Uterus (tissue), 4 donors: ENCODE data around the gene INSYN2B. TPM values are rescaled to one million over a fixed set of nuclear protein-coding genes. Genes with fewer than 3 reads are reported as not detected.

ENCODE experiments used
- DNase-seq, 2 donors: peaks; one replicate each; pipeline ENCODE4 v3.0.0-alpha.2; 2019 to 2020
- H3K27ac ChIP-seq, 2 donors: fragments of 200-600 bp; sonication (generic); 1 replicate in 1 of 2; 2 replicates in 1 of 2; pipeline ENCODE4 v1.5.1; 2016 to 2018
- H3K27me3 ChIP-seq, 2 donors: fragments of 200-600 bp; sonication (generic); one replicate each; pipeline ENCODE4 v1.5.1; 2018 to 2019; ENCODE audit warnings: control low read depth in 1 of 2
- H3K36me3 ChIP-seq, 2 donors: fragments of 200-600 bp; sonication (generic); one replicate each; pipeline ENCODE4 v1.5.1; 2019; ENCODE audit warnings: control low read depth in 1 of 2
- H3K4me1 ChIP-seq, 2 donors: fragments of 200-600 bp; sonication (generic); one replicate each; pipeline ENCODE4 v1.5.1; 2018 to 2019; ENCODE audit warnings: control low read depth in 1 of 2
- H3K4me3 ChIP-seq, 2 donors: fragments of 200-600 bp; sonication (generic); 1 replicate in 1 of 2; 2 replicates in 1 of 2; pipeline ENCODE4 v1.5.1; 2018 to 2019; ENCODE audit warnings: mild to moderate bottlenecking in 1 of 2
- H3K9me3 ChIP-seq, 2 donors: fragments of 200-600 bp; sonication (generic); one replicate each; pipeline ENCODE4 v1.5.1; 2019; ENCODE audit warnings: control low read depth in 1 of 2
- CTCF ChIP-seq, 4 experiments: fragments of 200-600 bp in 2 of 4; fragments of 450-650 bp in 2 of 4; sonication (generic) in 2 of 4; IDR thresholded peaks; one replicate each; pipeline ENCODE4 v1.5.1; 2016 to 2019; ENCODE audit warnings: antibody characterized with exemption in 4 of 4, mild to moderate bottlenecking in 2 of 4, moderate library complexity in 1 of 4
- POLR2A ChIP-seq, 2 donors: fragments of 450-650 bp; IDR thresholded peaks; one replicate each; pipeline ENCODE4 v1.6.1; 2016; ENCODE audit warnings: antibody characterized with exemption in 2 of 2, mild to moderate bottlenecking in 1 of 2, moderate library complexity in 1 of 2
- intact Hi-C: fragments of 100-400 bp; cut with DNase I; formaldehyde crosslinking; loops from one replicate; pipeline ENCODE4 v1.15.1; 2023; ENCODE audit warnings: low total_unique reads
- total RNA-seq, 4 donors: library from RNA; depleted of rRNA in 3 of 4; stranded (reverse); fragments of >200 nt in 3 of 4; gene quantifications; one replicate each; pipeline versions ENCODE4 v1.1.0 to v1.2.4, GENCODE V29; 2014 to 2023
- donor health status: DM: yes; HTN: yes; CAD: no.

The INSYN2B gene
- total RNA-seq, 4 donors from 2014 or later = 0.34 to 2.4 TPM; not detected in 2

GRCh38 chr5:169939731-169940130 is 40.6 kb downstream of the INSYN2B start:
- H3K36me3 ChIP-seq = no peaks in the 10 kb centered on the region
- TF ChIP-seq POLR2A (IDR thresholded peaks at IDR 0.05) (no peak), CTCF (IDR thresholded peaks at IDR 0.05) (no peak)
- H3K27ac ChIP-seq = no peak overlapping the region
- no peaks in the 10 kb centered on the region for H3K4me1 ChIP-seq
- no peaks in the 10 kb centered on the region for H3K9me3 ChIP-seq
- H3K4me3 ChIP-seq = no peak overlapping the region
- H3K27me3 ChIP-seq = no peaks in the 10 kb centered on the region
- intact Hi-C loops = no loop called here
- no peak for DNase-seq

- H3K9me3 ChIP-seq = no peaks in the 10 kb centered on the region
- no peaks in the 10 kb centered on the region for H3K4me1 ChIP-seq
- H3K27ac ChIP-seq = no peak overlapping the region
- no peaks in the 10 kb centered on the region for H3K36me3 ChIP-seq
- intact Hi-C loops = no loop called here
- H3K4me3 ChIP-seq = no peak overlapping the region
- no peak for DNase-seq
- no peaks in the 10 kb centered on the region for H3K27me3 ChIP-seq
- no peak for TF ChIP-seq CTCF (IDR thresholded peaks at IDR 0.05)
- no peak for TF ChIP-seq POLR2A (IDR thresholded peaks at IDR 0.05)
Observed at GRCh38 chr5:169938439-169938838, 41.9 kb downstream of the INSYN2B start.

- Histone ChIP-seq H3K4me1 (no peaks in the 10 kb centered on the region), H3K9me3 (no peaks in the 10 kb centered on the region), H3K36me3 (no peaks in the 10 kb centered on the region), H3K4me3 (no peak overlapping the region), H3K27me3 (no peaks in the 10 kb centered on the region), H3K27ac (no peak overlapping the region)
- intact Hi-C loops = no loop called here
- no peak for TF ChIP-seq CTCF (IDR thresholded peaks at IDR 0.05)
- no peak for TF ChIP-seq POLR2A (IDR thresholded peaks at IDR 0.05)
- DNase-seq = no peak
Observed at GRCh38 chr5:169935762-169936161, 44.5 kb downstream of the INSYN2B start.

GRCh38 chr5:169934990-169935389 is 45.3 kb downstream of the INSYN2B start:
- Histone ChIP-seq H3K27me3 (no peaks in the 10 kb centered on the region), H3K9me3 (no peaks in the 10 kb centered on the region), H3K27ac (no peak overlapping the region), H3K4me1 (no peaks in the 10 kb centered on the region), H3K4me3 (no peak overlapping the region), H3K36me3 (no peaks in the 10 kb centered on the region)
- intact Hi-C loops = no loop called here
- DNase-seq = no peak
- TF ChIP-seq CTCF (IDR thresholded peaks at IDR 0.05) (no peak), POLR2A (IDR thresholded peaks at IDR 0.05) (no peak)

GRCh38 chr5:169933616-169934015 is 46.7 kb downstream of the INSYN2B start:
- no peak overlapping the region for H3K27ac ChIP-seq
- intact Hi-C loops = no loop called here
- no peak overlapping the region for H3K4me3 ChIP-seq
- no peaks in the 10 kb centered on the region for H3K27me3 ChIP-seq
- H3K9me3 ChIP-seq = no peaks in the 10 kb centered on the region
- DNase-seq = no peak
- TF ChIP-seq POLR2A (IDR thresholded peaks at IDR 0.05) = no peak
- H3K4me1 ChIP-seq = no peaks in the 10 kb centered on the region
- H3K36me3 ChIP-seq = no peaks in the 10 kb centered on the region

GRCh38 chr5:169933127-169933526 is 47.2 kb downstream of the INSYN2B start:
- DNase-seq = no peak
- Histone ChIP-seq H3K27ac (no peak overlapping the region), H3K4me1 (no peaks in the 10 kb centered on the region), H3K36me3 (no peaks in the 10 kb centered on the region), H3K9me3 (no peaks in the 10 kb centered on the region), H3K4me3 (no peak overlapping the region), H3K27me3 (no peaks in the 10 kb centered on the region)
- intact Hi-C loops = no loop called here
- no peak for TF ChIP-seq POLR2A (IDR thresholded peaks at IDR 0.05)
- TF ChIP-seq CTCF (IDR thresholded peaks at IDR 0.05) = no peak
